Trophoblast cell (in vitro differentiated cells and primary cell): ENCODE data around the gene CACNA1B.

Experiments
- DNase-seq, 2 donors: peaks; one replicate each; pipeline ENCODE4 v3.0.0-alpha.2; 2016
- H2AFZ ChIP-seq: 2 replicates; pipeline ENCODE4 v1.6.1; 2013; ENCODE audit warnings: low read length, moderate library complexity, mild to moderate bottlenecking; ENCODE audit not compliant: insufficient read depth, poor library complexity
- H2AK5ac ChIP-seq: 2 replicates; pipeline ENCODE4 v1.6.1; 2013; ENCODE audit warnings: mild to moderate bottlenecking, low read length
- H2BK120ac ChIP-seq: 2 replicates; pipeline ENCODE4 v1.6.1; 2013; ENCODE audit warnings: low read length, mild to moderate bottlenecking, moderate library complexity; ENCODE audit not compliant: insufficient read depth, poor library complexity
- H2BK12ac ChIP-seq: 2 replicates; pipeline ENCODE4 v1.6.1; 2013; ENCODE audit warnings: mild to moderate bottlenecking, low read length, moderate library complexity
- H2BK5ac ChIP-seq: 2 replicates; pipeline ENCODE4 v1.6.1; 2013; ENCODE audit warnings: low read length, low read depth, moderate library complexity, mild to moderate bottlenecking; ENCODE audit not compliant: poor library complexity
- H3K14ac ChIP-seq: 2 replicates; pipeline ENCODE4 v1.6.1; 2013; ENCODE audit warnings: mild to moderate bottlenecking, low read length
- H3K18ac ChIP-seq: 2 replicates; pipeline ENCODE4 v1.6.1; 2013; ENCODE audit warnings: mild to moderate bottlenecking, low read length
- H3K23ac ChIP-seq: 2 replicates; pipeline ENCODE4 v1.6.1; 2013; ENCODE audit warnings: low read length
- H3K27ac ChIP-seq: 2 replicates; pipeline ENCODE4 v1.5.1; 2013; ENCODE audit warnings: low read depth, mild to moderate bottlenecking, inconsistent platforms, low read length, moderate library complexity
- H3K27me3 ChIP-seq: 2 replicates; pipeline ENCODE4 v1.6.1; 2013; ENCODE audit warnings: inconsistent platforms, mild to moderate bottlenecking, low read length, moderate library complexity; ENCODE audit not compliant: insufficient read depth
- H3K36me3 ChIP-seq, 2 experiments: 1 replicate in 1 of 2; 2 replicates in 1 of 2; pipeline ENCODE4 v1.6.1; 2013; ENCODE audit warnings: low read length in 2 of 2, mild to moderate bottlenecking in 2 of 2, moderate library complexity in 1 of 2; ENCODE audit not compliant: insufficient read depth in 2 of 2, control insufficient read depth in 1 of 2
- H3K4ac ChIP-seq: 2 replicates; pipeline ENCODE4 v1.6.1; 2013; ENCODE audit warnings: low read depth, mild to moderate bottlenecking, low read length, moderate library complexity
- H3K4me1 ChIP-seq, 2 experiments: 1 replicate in 1 of 2; 2 replicates in 1 of 2; pipeline ENCODE4 v1.6.1; 2013; ENCODE audit warnings: low read length in 2 of 2, mild to moderate bottlenecking in 2 of 2, moderate library complexity in 1 of 2; ENCODE audit not compliant: insufficient read depth in 2 of 2, control insufficient read depth in 1 of 2
- H3K4me2 ChIP-seq: 2 replicates; pipeline ENCODE4 v1.6.1; 2013; ENCODE audit warnings: inconsistent platforms, mild to moderate bottlenecking, low read length, moderate library complexity
- H3K4me3 ChIP-seq: 2 replicates; pipeline ENCODE4 v1.5.1; 2013; ENCODE audit warnings: mild to moderate bottlenecking, low read depth, low read length, inconsistent platforms
- H3K79me1 ChIP-seq: one replicate; pipeline ENCODE4 v1.6.1; 2013; ENCODE audit warnings: low read length
- H3K79me2 ChIP-seq: 2 replicates; pipeline ENCODE4 v1.6.1; 2013; ENCODE audit warnings: low read length, mild to moderate bottlenecking; ENCODE audit not compliant: control insufficient read depth, insufficient read depth, poor library complexity
- H3K9ac ChIP-seq: 2 replicates; pipeline ENCODE4 v1.6.1; 2013; ENCODE audit warnings: mild to moderate bottlenecking, low read length
- H3K9me3 ChIP-seq: 2 replicates; pipeline ENCODE4 v1.6.1; 2013; ENCODE audit warnings: low read depth, mild to moderate bottlenecking, control low read depth, inconsistent platforms, low read length; ENCODE audit not compliant: insufficient read depth
- H4K12ac ChIP-seq: 2 replicates; pipeline ENCODE4 v1.6.1; 2013; ENCODE audit warnings: low read depth, mild to moderate bottlenecking, low read length, moderate library complexity
- H4K8ac ChIP-seq: 2 replicates; pipeline ENCODE4 v1.6.1; 2013; ENCODE audit warnings: low read depth, mild to moderate bottlenecking, low read length, moderate library complexity
- H4K91ac ChIP-seq: one replicate; pipeline ENCODE4 v1.6.1; 2013; ENCODE audit warnings: low read depth, mild to moderate bottlenecking, low read length, moderate library complexity
- WGBS: extraction: QIAGEN DNeasy Blood & Tissue Kit; methylation state at CpG from one replicate; pipeline ENCODE4 v1.1.7; 2013; ENCODE audit warnings: missing lambda C conversion rate; ENCODE audit not compliant: insufficient read length, insufficient coverage; ENCODE audit errors: extremely low coverage; 5-methylcytosine and 5-hydroxymethylcytosine counted together

Gene CACNA1B

GRCh38 chr9:137987244-137988030 lies 109.9 kb downstream of the CACNA1B start:
- no peak overlapping the region for H2AFZ ChIP-seq
- no peak overlapping the region for H3K4me3 ChIP-seq
- no peaks in the 10 kb centered on the region for H3K27me3 ChIP-seq
- WGBS = no CpG with 5 or more reads among the region's 10 CpGs
- no peak overlapping the region for H2BK12ac ChIP-seq
- H3K14ac ChIP-seq = no peak overlapping the region
- no peak overlapping the region for H3K27ac ChIP-seq
- no peak overlapping the region for H4K12ac ChIP-seq
- peak in 1 of 2 donors; percentile 43 for DNase-seq
- no peaks in the 10 kb centered on the region for H3K4me1 ChIP-seq
- H3K4ac ChIP-seq = no peak overlapping the region
- H3K18ac ChIP-seq = no peak overlapping the region
- no peak overlapping the region for H3K9ac ChIP-seq
- H2BK120ac ChIP-seq = no peak overlapping the region
- H3K79me2 ChIP-seq = no peaks in the 10 kb centered on the region
- H3K36me3 ChIP-seq = no peaks in the 10 kb centered on the region
- H3K79me1 ChIP-seq = no peaks in the 10 kb centered on the region
- H3K4me2 ChIP-seq = no peak overlapping the region
- no peak overlapping the region for H2AK5ac ChIP-seq
- no peak overlapping the region for H4K8ac ChIP-seq
- no peak overlapping the region for H3K23ac ChIP-seq
- peaks cover 54% of the 10 kb centered on the region for H3K9me3 ChIP-seq
- H2BK5ac ChIP-seq = no peak overlapping the region
- no peak overlapping the region for H4K91ac ChIP-seq

- no peaks in the 10 kb centered on the region for H3K79me1 ChIP-seq
- no peak overlapping the region for H2BK12ac ChIP-seq
- H2AK5ac ChIP-seq = no peak overlapping the region
- no peak overlapping the region for H3K4me3 ChIP-seq
- DNase-seq = no peak
- no CpG with 5 or more reads among the region's 8 CpGs for WGBS
- no peak overlapping the region for H3K9ac ChIP-seq
- H3K4me1 ChIP-seq = no peaks in the 10 kb centered on the region
- H3K36me3 ChIP-seq = no peaks in the 10 kb centered on the region
- no peak overlapping the region for H3K4me2 ChIP-seq
- H3K4ac ChIP-seq = no peak overlapping the region
- H3K23ac ChIP-seq = no peak overlapping the region
- H3K18ac ChIP-seq = no peak overlapping the region
- no peak overlapping the region for H3K14ac ChIP-seq
- H3K9me3 ChIP-seq = peaks cover 54% of the 10 kb centered on the region
- H2BK120ac ChIP-seq = no peak overlapping the region
- H4K8ac ChIP-seq = no peak overlapping the region
- no peak overlapping the region for H4K91ac ChIP-seq
- H2AFZ ChIP-seq = no peak overlapping the region
- H2BK5ac ChIP-seq = no peak overlapping the region
- no peaks in the 10 kb centered on the region for H3K27me3 ChIP-seq
- no peaks in the 10 kb centered on the region for H3K79me2 ChIP-seq
- no peak overlapping the region for H3K27ac ChIP-seq
- H4K12ac ChIP-seq = no peak overlapping the region
These were observed 110.5 kb downstream of the CACNA1B start for GRCh38 chr9:137988051-137988450.

- no peak overlapping the region for H3K14ac ChIP-seq
- peaks cover 51% of the 10 kb centered on the region for H3K9me3 ChIP-seq
- H4K8ac ChIP-seq = no peak overlapping the region
- H3K79me1 ChIP-seq = no peaks in the 10 kb centered on the region
- no peak overlapping the region for H3K18ac ChIP-seq
- no peak overlapping the region for H4K12ac ChIP-seq
- no peak overlapping the region for H3K4ac ChIP-seq
- H3K9ac ChIP-seq = no peak overlapping the region
- H2AFZ ChIP-seq = no peak overlapping the region
- H2BK12ac ChIP-seq = no peak overlapping the region
- no peaks in the 10 kb centered on the region for H3K79me2 ChIP-seq
- no peaks in the 10 kb centered on the region for H3K27me3 ChIP-seq
- H2AK5ac ChIP-seq = no peak overlapping the region
- no CpG with 5 or more reads among the region's 1 CpG for WGBS
- no peak overlapping the region for H2BK5ac ChIP-seq
- no peaks in the 10 kb centered on the region for H3K36me3 ChIP-seq
- H3K4me1 ChIP-seq = no peaks in the 10 kb centered on the region
- no peak overlapping the region for H3K23ac ChIP-seq
- no peak overlapping the region for H4K91ac ChIP-seq
- no peak for DNase-seq
- H3K4me3 ChIP-seq = no peak overlapping the region
- no peak overlapping the region for H3K4me2 ChIP-seq
- H3K27ac ChIP-seq = no peak overlapping the region
- no peak overlapping the region for H2BK120ac ChIP-seq
These were observed 111.1 kb downstream of the CACNA1B start for GRCh38 chr9:137988701-137989100.

GRCh38 chr9:137989156-137989555 lies 111.6 kb downstream of the CACNA1B start:
- Histone ChIP-seq H3K27me3 (no peaks in the 10 kb centered on the region), H3K4me2 (no peak overlapping the region), H2BK12ac (no peak overlapping the region), H3K4me3 (no peak overlapping the region), H3K4ac (no peak overlapping the region), H2AK5ac (no peak overlapping the region), H2BK5ac (no peak overlapping the region), H3K79me1 (no peaks in the 10 kb centered on the region), H4K12ac (no peak overlapping the region), H3K9ac (no peak overlapping the region), H3K9me3 (peaks cover 47% of the 10 kb centered on the region), H3K4me1 (no peaks in the 10 kb centered on the region), H4K91ac (no peak overlapping the region), H4K8ac (no peak overlapping the region), H3K14ac (no peak overlapping the region), H3K79me2 (no peaks in the 10 kb centered on the region), H3K27ac (no peak overlapping the region), H3K36me3 (no peaks in the 10 kb centered on the region), H3K23ac (no peak overlapping the region), H2AFZ (no peak overlapping the region), H2BK120ac (no peak overlapping the region), H3K18ac (no peak overlapping the region)
- no CpG with 5 or more reads among the region's 7 CpGs for WGBS
- DNase-seq = no peak
